Pancreas (tissue), 10 donors: ENCODE data around the gene CCDC88C. TPM values are rescaled to one million over a fixed set of nuclear protein-coding genes. Genes with fewer than 3 reads are reported as not detected.

Source experiments
- ATAC-seq, 4 donors: fragments of 200-7000 bp; cut with Tn5 transposase; one replicate each; pipeline versions ENCODE4 v1.8.0 to v1.9.1; 2020; ENCODE audit warnings: mild to moderate bottlenecking in 4 of 4, moderate library complexity in 4 of 4
- DNase-seq, 6 donors: peaks; one replicate each; pipeline ENCODE4 v3.0.0-alpha.2; 2020
- FAIRE-seq: peaks from 2 replicates; lab custom pipeline; 2012; peaks lifted over from hg19 to GRCh38; lab: Jason Lieb, UNC
- H3K27ac ChIP-seq, 4 donors: fragments of 200-600 bp; sonication (generic); 1 replicate in 3 of 4; 2 replicates in 1 of 4; pipeline versions ENCODE4 v1.5.0 to v1.8.0; 2020
- H3K27me3 ChIP-seq, 4 donors: fragments of 200-600 bp; one replicate each; pipeline ENCODE4 v1.8.0; 2021
- H3K36me3 ChIP-seq, 3 donors: fragments of 200-600 bp; sonication (generic) in 1 of 3; one replicate each; pipeline versions ENCODE4 v1.5.0 to v1.8.0; 2020 to 2021
- H3K4me1 ChIP-seq, 3 donors: fragments of 200-600 bp; one replicate each; pipeline ENCODE4 v1.8.0; 2021
- H3K4me3 ChIP-seq, 4 donors: fragments of 200-600 bp; sonication (generic) in 2 of 4; one replicate each; pipeline versions ENCODE4 v1.5.0 to v1.8.0; 2020 to 2021
- H3K9me3 ChIP-seq, 4 donors: fragments of 200-600 bp; one replicate each; pipeline ENCODE4 v1.8.0; 2021
- CTCF ChIP-seq, 4 donors: fragments of 200-600 bp; sonication (generic) in 3 of 4; IDR thresholded peaks; one replicate each; pipeline versions ENCODE4 v1.5.0 to v1.8.0; 2021; ENCODE audit warnings: antibody characterized with exemption in 4 of 4
- WGBS, 2 donors: extraction: QIAGEN DNeasy Blood & Tissue Kit; methylation state at CpG; one replicate each; pipeline ENCODE4 v1.1.7; 2013; 5-methylcytosine and 5-hydroxymethylcytosine counted together
- intact Hi-C, 3 donors: fragments of 100-400 bp; cut with DNase I; formaldehyde crosslinking; loops; one replicate each; pipeline versions ENCODE4 v1.11.1 to v1.14.2; 2022
- polyA plus RNA-seq, 2 donors: library from polyadenylated mRNA; stranded (reverse); fragments of 200-250 nt; gene quantifications; one replicate each; pipeline ENCODE4 v1.2.3, GENCODE V29; 2013
- total RNA-seq, 6 donors: library from RNA; stranded (reverse); fragmentation: NEBNext Ultra II Directional in 4 of 6; extraction: Animal tissue kit (Norgen Biotek cat#: 25700) in 4 of 6; gene quantifications; one replicate each; pipeline versions ENCODE4 v1.2.1 to v1.2.4, GENCODE V29; 2021 to 2023
- donor health status: healthy with polysubstance abuse.
- donor health status: DM: no; HTN: no; CAD: no; lungs with moderate emphysema.
- donor health status: DM: no; HTN: no; CAD: no.
- donor health status: control.
- donor health status: control.
- donor health status: Bipolar disorder and iron deficiency.
- donor health status: DM: yes; HTN: yes; CAD: no.
- donor health status: DM: no; HTN: no; CAD: no.
- donor health status: DM: no; HTN: no; CAD: no.
- donor health status: DM: yes; HTN: yes; CAD: no.

The CCDC88C gene
- total and polyA plus RNA-seq, 8 donors, result 10.3 to 20.2 (median 14.6) TPM

- Histone ChIP-seq H3K4me3 (no peak overlapping the region), H3K27ac (no peak overlapping the region), H3K4me1 (peaks cover 6 to 19% (median 12%) of the 10 kb centered on the region in 3 donors), H3K27me3 (no peaks in the 10 kb centered on the region), H3K9me3 (no peaks in the 10 kb centered on the region), H3K36me3 (no peaks in the 10 kb centered on the region)
- ATAC-seq (no peak), DNase-seq (no peak), FAIRE-seq (no peak)
- intact Hi-C loops, result no loop called here
- WGBS, 2 donors, result 96 to 97% methylated on average over 13 of the region's 13 CpGs
- no peak for TF ChIP-seq CTCF (IDR thresholded peaks at IDR 0.05)
Measured at GRCh38 chr14:91381801-91382670, 35.6 kb downstream of the CCDC88C start.

GRCh38 chr14:91380610-91381371, 36.8 kb downstream of the CCDC88C start:
- WGBS, 2 donors, result 77 to 78% methylated on average over 11 of the region's 11 CpGs
- Histone ChIP-seq H3K4me3 (no peak overlapping the region), H3K4me1 (peaks cover 9 to 22% (median 12%) of the 10 kb centered on the region in 3 donors), H3K27ac (no peak overlapping the region), H3K9me3 (no peaks in the 10 kb centered on the region), H3K36me3 (no peaks in the 10 kb centered on the region), H3K27me3 (no peaks in the 10 kb centered on the region)
- no peak for TF ChIP-seq CTCF (IDR thresholded peaks at IDR 0.05)
- FAIRE-seq, result no peak
- no peak for ATAC-seq
- no peak for DNase-seq
- intact Hi-C loops, result no loop called here

GRCh38 chr14:91380123-91380522, 37.5 kb downstream of the CCDC88C start:
- ATAC-seq (no peak), FAIRE-seq (no peak), DNase-seq (no peak)
- no peak for TF ChIP-seq CTCF (IDR thresholded peaks at IDR 0.05)
- Histone ChIP-seq H3K27ac (no peak overlapping the region), H3K4me3 (no peak overlapping the region), H3K27me3 (no peaks in the 10 kb centered on the region), H3K9me3 (no peaks in the 10 kb centered on the region), H3K36me3 (no peaks in the 10 kb centered on the region), H3K4me1 (peaks cover 11 to 26% (median 12%) of the 10 kb centered on the region in 3 donors)
- 72 to 75% methylated on average over 5 of the region's 5 CpGs for WGBS, 2 donors
- intact Hi-C loops, result no loop called here

- intact Hi-C loops, result no loop called here
- ATAC-seq (no peak), DNase-seq (no peak), FAIRE-seq (no peak)
- Histone ChIP-seq H3K4me1 (peaks cover 11 to 27% (median 12%) of the 10 kb centered on the region in 3 donors), H3K4me3 (no peak overlapping the region), H3K27me3 (no peaks in the 10 kb centered on the region), H3K9me3 (no peaks in the 10 kb centered on the region), H3K27ac (no peak overlapping the region), H3K36me3 (no peaks in the 10 kb centered on the region)
- 85 to 88% methylated on average over 13 of the region's 13 CpGs for WGBS, 2 donors
- TF ChIP-seq CTCF (IDR thresholded peaks at IDR 0.05), result no peak
Measured at GRCh38 chr14:91379579-91379932, 38.1 kb downstream of the CCDC88C start.
